A673 (cell line): Measurements from ENCODE around the gene OR2L8.

Experiments used
- EZH2 ChIP-seq: fragments of 200-600 bp; sonication (generic); IDR thresholded peaks from 2 replicates; pipeline ENCODE4 v1.6.1; 2017; ENCODE audit warnings: borderline replicate concordance, low read depth, mild to moderate bottlenecking, mixed read lengths, antibody characterized with exemption, low read length; ENCODE audit not compliant: poor library complexity, severe bottlenecking
- TF ChIP-seq, protein P1 (sequence below): fragments of 300-800, 200-600 bp; sonication (generic); conservative IDR thresholded peaks from 2 replicates; pipeline ENCODE4 v1.5.1; 2017; ENCODE audit warnings: low read depth, mild to moderate bottlenecking, antibody characterized with exemption, low read length, moderate library complexity, mixed read lengths

GRCh38 chr1:247905181-247905580 lies 43.5 kb upstream of the OR2L8 start:
- TF ChIP-seq, protein P1, sequence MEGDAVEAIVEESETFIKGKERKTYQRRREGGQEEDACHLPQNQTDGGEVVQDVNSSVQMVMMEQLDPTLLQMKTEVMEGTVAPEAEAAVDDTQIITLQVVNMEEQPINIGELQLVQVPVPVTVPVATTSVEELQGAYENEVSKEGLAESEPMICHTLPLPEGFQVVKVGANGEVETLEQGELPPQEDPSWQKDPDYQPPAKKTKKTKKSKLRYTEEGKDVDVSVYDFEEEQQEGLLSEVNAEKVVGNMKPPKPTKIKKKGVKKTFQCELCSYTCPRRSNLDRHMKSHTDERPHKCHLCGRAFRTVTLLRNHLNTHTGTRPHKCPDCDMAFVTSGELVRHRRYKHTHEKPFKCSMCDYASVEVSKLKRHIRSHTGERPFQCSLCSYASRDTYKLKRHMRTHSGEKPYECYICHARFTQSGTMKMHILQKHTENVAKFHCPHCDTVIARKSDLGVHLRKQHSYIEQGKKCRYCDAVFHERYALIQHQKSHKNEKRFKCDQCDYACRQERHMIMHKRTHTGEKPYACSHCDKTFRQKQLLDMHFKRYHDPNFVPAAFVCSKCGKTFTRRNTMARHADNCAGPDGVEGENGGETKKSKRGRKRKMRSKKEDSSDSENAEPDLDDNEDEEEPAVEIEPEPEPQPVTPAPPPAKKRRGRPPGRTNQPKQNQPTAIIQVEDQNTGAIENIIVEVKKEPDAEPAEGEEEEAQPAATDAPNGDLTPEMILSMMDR, result no peak
- TF ChIP-seq EZH2, result no peak
